ENCODE results near the gene RNF34.

RNF34 gene

DNA sequence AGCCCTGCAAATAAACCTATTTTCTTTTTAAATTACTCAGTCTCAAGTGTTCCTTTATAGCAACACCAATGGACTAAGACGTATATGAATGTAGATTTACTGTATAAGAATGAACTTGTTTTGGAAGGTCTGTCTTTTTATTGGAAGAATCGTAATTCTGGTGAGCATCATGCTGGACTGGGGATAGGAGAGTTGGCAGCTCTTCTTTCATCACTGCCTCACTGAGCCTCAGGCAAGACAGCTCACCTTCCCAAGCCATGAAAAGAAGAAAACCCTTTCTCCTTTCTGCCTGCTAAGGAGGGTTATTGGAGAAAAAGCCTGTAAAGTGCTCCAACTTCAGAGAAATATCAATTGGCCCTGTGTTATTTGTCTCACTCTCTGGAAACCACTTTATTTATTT, 9.1 kb upstream of the RNF34 start:
- no peak for DNase-seq

GRCh38 chr12:121391619-121392324, 8.1 kb upstream of the RNF34 start:
- DNase-seq, result no peak

GRCh38 chr12:121392325-121392716, 7.6 kb upstream of the RNF34 start:
- DNase-seq, result no peak

- no peak for DNase-seq
Observed at GRCh38 chr12:121397521-121397920, 2.4 kb upstream of the RNF34 start.

- DNase-seq, result no peak
Observed at GRCh38 chr12:121398355-121398754, 1.6 kb upstream of the RNF34 start.

- DNase-seq, result peak; percentile 64
Observed at GRCh38 chr12:121400332-121401139, 618 bp downstream of the RNF34 start.

DNA sequence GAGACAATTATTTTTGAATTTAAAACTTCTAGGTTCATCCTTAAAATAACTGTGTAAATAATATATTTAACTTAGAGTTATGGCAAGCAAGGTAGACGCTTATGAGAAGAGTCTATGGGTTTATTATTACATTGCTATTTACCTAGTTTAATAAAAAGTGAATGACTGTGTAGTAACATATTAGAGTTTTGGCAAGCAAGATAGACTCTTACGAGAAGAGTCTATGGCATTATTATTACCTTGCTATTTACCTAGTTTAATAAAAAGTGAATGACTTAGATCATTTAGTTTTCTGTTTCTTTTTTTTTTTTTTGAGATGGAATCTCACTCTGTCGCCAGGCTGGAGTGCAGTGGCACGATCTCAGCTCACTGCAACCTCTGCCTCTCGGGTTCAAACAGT, 3.8 kb downstream of the RNF34 start:
- no peak for DNase-seq

DNA sequence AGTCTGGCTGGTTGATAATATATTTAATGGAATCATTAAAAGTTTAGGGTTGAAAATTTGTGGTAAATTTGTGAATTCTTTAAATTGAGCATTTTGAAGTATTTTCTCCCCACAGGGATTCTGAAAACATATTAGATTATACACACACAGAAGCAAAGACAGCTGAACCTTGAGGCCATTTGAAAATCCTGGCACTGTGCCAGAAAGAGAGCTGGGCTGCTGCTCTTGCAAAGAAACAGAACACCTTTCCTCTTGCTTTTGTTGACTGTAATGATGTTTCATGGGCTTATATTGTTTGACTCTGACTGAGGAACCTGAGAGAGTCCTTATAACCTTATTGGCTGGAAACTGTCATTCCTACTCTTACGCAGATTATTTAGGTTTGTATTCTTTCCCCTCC, 4.8 kb downstream of the RNF34 start:
- DNase-seq, result no peak

DNA sequence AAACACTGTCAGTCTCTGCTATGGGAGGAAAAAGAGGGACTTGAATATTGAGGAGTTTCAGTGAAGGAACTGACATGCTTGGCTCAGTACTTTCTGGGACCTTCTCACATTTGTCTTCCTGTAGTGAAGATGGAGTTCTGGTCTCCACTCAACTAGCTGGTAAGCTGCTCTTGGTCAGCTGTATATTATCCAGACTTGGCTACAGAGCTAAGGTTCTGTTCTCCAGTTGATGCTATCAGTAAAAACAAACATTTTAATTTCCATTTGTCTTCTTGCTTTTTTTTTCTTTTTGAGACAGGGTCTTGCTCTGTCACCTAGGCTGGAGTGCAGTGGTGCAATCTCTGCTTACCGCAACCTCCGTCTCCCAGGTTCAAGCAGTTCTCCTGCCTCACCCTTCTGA, 5.3 kb downstream of the RNF34 start:
- no peak for DNase-seq

DNA sequence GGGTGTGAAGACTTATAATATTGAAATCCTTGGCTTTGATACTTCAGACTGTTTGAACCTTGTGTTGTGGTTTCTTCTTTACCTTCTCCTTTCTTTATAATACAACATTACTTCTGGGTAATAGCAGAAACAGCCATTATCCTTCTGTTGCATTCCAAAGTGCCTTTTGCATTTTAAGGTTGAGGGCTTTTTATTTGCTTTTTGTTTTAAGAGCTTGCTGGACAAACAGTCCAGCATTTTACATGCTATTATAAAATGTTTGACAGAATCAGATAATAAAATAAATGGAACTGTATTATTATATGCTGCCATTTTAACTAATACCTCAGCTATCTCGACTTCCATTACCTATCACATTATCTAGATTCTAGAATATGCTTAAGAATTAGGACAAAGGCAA, 14.0 kb downstream of the RNF34 start:
- DNase-seq, result no peak

GRCh38 chr12:121417847-121418246, 17.9 kb downstream of the RNF34 start:
- no peak for DNase-seq

- no peak for DNase-seq
Observed at GRCh38 chr12:121420109-121420508, 20.2 kb downstream of the RNF34 start.

- DNase-seq, result no peak
Observed at GRCh38 chr12:121423253-121423652, 23.3 kb downstream of the RNF34 start.

DNA sequence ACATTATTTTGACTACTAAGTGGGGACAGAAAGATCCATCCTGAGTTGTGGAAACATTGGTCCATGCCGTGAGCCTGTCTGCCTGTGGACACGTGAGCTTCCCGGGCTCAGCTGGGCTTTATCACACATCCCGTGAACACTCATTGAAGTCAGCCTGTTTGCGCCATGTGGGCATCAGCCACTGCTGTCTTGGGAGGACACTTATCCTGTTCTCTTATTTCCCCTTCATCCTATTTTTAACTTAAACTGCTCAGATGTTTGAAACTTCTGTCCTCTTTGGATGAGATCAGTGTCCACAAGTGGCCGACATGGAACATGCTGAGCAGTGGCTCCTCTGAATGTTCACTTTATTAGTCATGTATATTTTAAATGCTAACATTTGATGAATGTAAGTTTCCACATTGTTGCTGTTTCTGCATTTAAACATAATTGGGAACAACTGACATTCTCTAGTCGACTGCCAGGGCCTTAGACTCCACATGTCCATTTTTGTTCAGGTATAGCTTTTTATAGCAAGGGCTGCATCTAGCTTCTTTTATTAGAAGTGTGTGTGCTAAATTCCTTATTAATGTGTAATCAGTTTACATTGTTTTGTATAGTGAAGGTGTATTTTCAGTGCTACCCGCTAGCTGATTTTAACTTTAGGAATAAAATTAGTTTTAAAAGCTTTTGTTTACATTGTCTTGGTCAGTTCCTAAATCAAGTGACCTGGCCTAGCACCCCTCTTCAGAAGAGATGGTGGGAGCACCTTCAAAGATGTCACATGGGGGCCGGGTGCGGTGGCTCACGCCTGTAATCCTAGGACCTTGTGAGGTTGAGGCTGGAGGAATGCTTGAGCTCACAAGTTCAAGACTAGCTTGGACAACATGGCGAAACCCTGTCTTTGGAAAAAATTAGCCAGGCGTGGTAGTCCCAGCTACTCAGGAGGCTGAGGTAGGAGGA, 24.0 kb downstream of the RNF34 start:
- DNase-seq, result no peak

DNA sequence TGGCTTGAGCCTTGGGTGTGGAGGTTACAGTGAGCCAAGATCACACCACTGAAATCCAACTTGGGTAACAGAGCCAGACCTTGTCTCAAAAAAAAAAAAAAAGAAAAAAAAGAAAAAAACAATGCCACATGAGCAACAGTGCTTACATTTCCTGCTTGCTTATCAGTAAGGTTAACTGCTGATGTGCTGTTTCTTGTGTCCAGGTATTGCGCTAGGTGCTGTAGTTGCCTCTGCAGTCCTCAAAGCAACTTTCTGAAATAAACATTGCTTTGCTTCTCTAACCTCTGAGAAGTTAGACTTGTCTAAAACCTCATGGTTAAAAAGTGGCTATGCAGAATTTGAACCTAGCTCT, 24.7 kb downstream of the RNF34 start:
- no peak for DNase-seq

- no peak for DNase-seq
Observed at GRCh38 chr12:121427556-121428050, 27.7 kb downstream of the RNF34 start.

- DNase-seq, result no peak
Observed at GRCh38 chr12:121428883-121429282, 29.0 kb downstream of the RNF34 start.

- no peak for DNase-seq
Observed at GRCh38 chr12:121430833-121431415, 31.0 kb downstream of the RNF34 start.

- no peak for DNase-seq
Observed at GRCh38 chr12:121432740-121433480, 33.0 kb downstream of the RNF34 start.

GRCh38 chr12:121436706-121437105, 36.8 kb downstream of the RNF34 start:
- DNase-seq, result no peak

DNA sequence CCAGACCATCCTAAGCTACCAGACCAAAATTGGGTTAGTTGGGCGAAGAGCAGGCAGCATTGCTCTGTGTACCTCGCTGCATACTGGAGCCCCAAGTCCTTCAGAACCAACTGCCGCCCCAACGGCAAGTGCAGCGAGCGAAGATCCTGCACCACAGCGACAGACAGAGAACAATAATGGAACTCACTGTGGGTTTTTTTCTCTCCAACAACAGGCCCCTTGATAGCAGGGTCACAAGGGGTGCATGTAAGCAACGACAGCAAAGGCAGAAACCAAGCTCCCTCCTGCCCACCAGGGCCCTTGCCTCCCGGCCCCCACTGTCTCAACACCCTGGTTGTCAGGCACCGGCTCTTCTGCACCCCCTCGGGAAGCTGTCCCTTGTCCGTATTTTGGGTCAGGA, 39.0 kb downstream of the RNF34 start:
- no peak for DNase-seq

DNA sequence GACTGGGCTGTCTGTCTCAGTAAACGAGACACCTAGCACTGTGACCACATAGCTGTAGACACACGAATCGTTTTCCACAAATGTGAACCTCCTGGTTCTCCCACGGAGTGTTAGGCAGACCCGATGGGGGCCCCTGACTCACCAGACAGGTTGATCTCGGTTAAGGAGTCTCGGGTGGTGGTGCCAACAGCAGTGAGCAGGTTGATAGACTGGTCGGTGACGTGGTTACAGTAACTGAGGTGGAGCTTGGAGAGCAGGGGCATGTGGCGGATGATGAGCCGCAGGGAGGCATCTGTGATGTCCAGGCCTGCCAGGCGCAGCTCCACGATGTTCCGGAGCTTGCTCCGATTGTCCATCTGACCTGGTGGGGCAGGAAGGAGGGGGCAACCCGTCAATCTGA, 39.8 kb downstream of the RNF34 start:
- DNase-seq, result no peak
